GM18508 (cell line): ENCODE measurements around the gene ATAD3B.
"Not testable (repeated sequence)": the region's sequence is repeated elsewhere in the genome, so short reads cannot be mapped to it uniquely, and the experiment has no call there.

Experiments used
- ATAC-seq: cut with Tn5 transposase; IDR thresholded peaks from one replicate; pipeline ENCODE4 v1.9.1; 2021; ENCODE audit warnings: moderate number of reproducible peaks; ENCODE audit not compliant: insufficient read depth, unreplicated experiment

Gene ATAD3B

GRCh38 chr1:1449099-1449739 lies 22.3 kb upstream of the ATAD3B start, which contains the start of gene ATAD3C:
TSS of gene ATAD3C (plus strand) at chr1:1449689. CDS start at chr1:1450684, 995 bp downstream.
- ATAC-seq = no peak

- not testable (repeated sequence) for ATAC-seq
These were observed 20.9 kb upstream of the ATAD3B start for GRCh38 chr1:1450616-1451015.

DNA sequence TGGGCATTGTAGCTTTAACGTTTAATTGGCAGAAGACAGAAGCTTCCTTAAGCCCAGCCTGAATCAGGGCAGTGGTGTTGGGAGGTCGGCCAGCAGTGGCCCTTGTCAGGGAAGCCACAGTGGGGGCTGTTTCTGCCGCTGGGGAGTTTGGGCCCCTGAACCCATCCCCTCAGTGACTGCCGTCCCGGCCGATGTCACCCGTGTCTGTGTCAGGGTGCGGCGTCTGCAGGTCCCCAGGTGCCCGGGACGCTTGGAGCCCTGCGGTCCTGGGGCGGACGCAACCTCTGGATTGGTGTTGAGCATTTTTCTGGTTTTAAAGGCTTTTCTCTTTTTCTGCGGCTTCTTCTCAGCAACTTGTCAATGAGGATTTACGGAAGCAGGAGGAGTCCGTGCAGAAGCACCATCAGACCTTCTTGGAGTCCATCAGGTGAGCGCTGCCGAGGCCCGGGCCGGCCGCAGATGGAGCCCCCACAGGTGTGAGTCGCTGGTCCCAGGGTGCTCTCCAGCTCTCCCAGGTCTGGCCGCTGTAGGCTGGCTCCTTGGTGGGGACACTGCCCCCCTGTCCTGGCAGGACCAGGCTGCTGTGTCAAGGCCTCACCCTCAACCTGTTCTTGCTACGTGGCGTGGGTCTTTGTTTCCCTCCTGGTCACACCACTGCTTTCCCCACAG lies 19.7 kb upstream of the ATAD3B start:
- ATAC-seq = no peak

DNA sequence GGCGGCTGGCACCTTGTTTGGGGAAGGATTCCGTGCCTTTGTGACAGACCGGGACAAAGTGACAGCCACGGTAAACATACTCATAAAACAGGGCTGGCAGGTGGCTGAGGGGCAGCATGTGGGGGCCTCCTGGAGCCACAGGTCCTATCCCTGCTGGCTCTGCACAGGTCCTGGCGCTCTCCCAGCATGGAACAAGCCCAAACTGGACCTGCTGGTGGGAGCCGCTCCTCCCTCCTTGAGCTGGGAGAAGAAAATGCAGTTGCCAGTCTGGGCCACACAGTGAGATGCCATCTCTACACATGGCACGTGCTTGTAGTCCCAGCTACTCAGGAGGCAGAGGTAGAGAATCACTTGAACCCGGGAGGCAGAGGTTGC lies 19.2 kb upstream of the ATAD3B start:
- ATAC-seq = not testable (repeated sequence)

DNA sequence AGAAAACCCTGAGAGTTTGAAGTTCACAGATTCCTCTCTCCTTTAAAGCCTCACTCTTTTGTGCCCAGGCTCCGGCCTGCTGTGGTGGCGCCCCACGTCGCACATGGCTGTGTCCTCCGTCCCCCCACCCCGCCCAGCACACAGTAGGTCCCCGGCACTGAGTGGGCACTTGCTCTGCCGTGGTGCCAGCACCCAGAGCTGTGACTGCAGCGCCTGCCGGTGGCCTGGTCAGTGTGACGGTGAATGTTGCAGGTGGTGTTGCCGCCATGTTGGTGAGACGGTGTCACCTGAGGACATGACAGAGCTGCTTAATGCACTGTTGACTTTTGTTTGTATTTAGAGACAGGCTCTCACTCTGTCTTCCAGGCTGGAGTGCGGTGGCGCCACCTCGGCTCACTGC lies 18.7 kb upstream of the ATAD3B start:
- ATAC-seq = no peak

DNA sequence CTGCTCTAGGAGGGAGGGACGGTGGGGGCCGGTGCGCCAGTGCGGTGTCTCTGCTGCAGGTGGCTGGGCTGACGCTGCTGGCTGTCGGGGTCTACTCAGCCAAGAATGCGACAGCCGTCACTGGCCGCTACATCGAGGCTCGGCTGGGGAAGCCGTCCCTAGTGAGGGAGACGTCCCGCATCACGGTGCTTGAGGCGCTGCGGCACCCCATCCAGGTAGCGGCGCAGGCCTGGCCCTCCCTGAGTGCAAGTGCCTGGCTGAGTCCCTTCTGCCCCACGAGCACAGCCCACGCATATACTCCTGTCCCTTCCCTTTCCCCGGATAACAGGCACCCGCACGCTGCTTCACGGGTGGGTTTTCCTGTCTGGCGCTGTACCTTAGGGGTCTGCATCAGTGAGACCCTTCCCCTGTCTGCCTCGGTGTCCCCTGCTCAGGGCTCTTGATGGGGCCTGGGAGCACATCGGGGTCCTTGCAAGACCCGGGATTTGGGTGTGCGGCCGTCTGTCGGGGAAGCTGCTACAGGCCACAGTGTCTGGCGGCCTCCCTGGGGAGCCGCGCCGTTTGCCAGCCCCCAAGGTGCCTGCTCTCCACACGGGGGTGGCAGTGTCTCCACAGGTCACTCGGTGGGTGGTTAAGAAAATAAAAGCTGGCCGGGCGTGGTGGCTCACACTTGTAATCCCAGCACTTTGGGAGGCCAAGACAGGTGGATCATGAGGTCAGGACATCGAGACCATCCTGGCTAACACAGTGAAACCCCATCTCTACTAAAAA lies 17.1 kb upstream of the ATAD3B start:
- ATAC-seq = not testable (repeated sequence)

GRCh38 chr1:1455366-1455884 lies 16.1 kb upstream of the ATAD3B start:
- no peak for ATAC-seq

DNA sequence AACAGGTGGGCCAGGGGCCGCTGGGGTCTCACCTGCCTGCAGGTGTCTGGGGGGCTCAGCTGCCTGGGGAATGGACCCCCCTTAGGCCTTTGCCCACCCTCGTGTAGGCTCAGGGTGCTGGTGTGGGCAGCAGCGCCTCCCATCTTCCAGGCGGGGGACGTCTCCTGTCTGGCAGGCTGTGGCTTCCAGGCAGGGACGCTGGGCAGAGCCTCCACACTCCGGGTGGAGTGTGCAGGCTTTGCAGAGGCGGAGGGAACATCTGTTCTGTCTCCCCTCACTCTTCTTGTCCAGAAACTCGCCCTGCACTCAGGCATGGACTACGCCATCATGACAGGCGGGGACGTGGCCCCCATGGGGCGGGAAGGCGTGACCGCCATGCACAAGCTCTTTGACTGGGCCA lies 15.6 kb upstream of the ATAD3B start:
- not testable (repeated sequence) for ATAC-seq

DNA sequence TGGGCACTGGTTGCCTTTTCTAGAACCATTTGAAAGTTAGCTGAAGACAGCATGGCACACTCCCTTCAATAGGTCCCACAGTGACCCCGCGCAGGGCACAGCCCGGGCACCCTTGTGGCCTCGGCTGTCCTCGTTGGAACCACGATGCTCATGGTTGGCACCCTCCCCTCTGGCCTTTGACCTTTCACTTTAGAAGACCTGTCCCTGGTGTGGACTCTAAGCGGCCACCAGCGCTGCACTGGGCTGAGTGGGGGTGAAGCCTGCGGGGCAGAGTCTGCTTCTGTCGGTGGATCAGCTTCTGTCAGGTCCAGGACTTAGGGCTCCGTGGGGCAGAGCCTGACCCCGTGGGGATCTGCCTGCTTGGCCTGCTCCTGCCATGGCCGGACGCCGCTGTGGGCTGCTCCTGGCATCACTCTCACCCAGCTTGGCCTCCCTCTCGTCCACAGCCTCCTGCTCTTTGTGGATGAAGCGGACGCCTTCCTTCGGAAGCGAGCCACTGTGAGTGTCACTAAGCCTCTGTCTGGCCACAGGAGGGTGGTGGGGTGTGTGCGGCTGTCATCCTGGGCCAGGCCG lies 14.8 kb upstream of the ATAD3B start:
- ATAC-seq = not testable (repeated sequence)

GRCh38 chr1:1459156-1459555 lies 12.4 kb upstream of the ATAD3B start:
- ATAC-seq = not testable (repeated sequence)

GRCh38 chr1:1459711-1460110 lies 11.9 kb upstream of the ATAD3B start:
- not testable (repeated sequence) for ATAC-seq

DNA sequence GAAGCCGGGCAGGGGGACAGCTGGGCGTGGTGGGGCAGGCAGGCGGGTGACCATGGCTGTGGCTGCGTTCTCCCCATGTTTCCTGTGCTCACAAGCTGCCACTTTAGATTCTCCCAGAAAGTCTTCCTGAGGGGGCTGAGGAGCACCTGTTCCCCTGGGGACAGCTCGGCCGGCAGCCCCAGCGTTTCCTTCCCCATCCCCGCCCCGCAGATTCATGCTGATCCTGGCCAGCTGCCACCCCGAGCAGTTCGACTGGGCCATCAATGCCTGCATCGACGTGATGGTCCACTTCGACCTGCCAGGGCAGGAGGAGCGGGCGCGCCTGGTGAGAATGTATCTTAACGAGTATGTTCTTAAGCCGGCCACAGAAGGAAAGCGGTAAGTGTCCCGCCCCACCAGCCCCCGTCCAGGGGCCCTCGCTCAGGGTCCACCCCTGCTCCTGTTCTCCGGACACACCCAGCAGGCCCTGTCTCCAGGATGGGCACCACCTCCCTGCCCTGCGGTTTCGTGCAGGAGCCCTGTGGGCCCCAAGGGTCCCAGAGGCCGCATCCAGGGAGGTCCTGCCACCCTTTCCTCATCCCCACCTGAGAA lies 10.9 kb upstream of the ATAD3B start:
- ATAC-seq = no peak

GRCh38 chr1:1461721-1462317 lies 9.7 kb upstream of the ATAD3B start:
- ATAC-seq = no peak

DNA sequence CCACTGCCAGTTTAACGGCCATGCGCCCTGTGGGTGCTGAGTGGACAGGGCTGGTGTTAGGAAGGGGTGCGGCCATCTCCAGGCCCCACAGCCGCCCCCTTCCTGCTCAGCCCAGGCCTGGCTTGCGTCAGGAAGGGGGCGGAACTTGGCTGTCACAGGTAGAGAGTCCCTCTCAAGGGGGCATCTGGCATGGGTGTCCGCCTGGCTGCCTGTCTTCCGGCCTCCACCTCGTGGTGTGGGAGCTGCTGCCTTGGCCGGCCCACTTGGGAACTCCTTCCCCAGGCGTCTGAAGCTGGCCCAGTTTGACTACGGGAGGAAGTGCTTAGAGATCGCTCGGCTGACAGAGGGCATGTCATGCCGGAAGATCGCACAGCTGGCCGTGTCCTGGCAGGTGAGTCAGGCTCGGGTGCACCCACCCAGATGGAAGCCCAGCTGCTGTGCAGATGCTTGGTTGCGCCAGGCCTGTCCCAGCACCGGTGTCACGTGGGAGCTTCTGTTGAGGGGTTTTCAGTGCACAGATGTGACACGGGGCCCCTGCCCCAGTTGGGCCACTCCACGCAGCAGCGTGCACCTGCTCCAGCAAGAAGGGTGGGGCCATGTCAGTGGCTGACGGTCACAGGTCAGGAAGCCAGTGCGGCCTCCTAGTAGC lies 9.1 kb upstream of the ATAD3B start:
- no peak for ATAC-seq

DNA sequence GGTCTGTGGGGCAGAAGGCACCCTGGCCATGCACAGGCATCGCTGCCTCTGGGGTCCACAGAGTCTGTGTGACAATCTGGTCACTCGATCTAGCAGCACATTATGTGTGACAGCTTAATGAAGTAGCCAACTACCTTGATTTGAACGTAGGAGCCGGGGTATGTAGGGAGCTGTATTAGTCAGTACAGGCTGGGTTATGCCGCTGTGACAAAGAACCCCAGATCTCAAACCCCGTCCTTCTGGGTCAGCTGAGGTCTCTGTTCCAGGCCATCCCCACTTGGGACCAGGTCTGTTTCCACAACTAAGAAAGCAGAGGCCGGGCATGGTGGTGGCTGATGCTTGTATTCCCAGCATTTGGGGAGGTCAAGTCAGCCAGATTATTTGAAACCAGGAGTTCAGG lies 8.3 kb upstream of the ATAD3B start:
- ATAC-seq = no peak

DNA sequence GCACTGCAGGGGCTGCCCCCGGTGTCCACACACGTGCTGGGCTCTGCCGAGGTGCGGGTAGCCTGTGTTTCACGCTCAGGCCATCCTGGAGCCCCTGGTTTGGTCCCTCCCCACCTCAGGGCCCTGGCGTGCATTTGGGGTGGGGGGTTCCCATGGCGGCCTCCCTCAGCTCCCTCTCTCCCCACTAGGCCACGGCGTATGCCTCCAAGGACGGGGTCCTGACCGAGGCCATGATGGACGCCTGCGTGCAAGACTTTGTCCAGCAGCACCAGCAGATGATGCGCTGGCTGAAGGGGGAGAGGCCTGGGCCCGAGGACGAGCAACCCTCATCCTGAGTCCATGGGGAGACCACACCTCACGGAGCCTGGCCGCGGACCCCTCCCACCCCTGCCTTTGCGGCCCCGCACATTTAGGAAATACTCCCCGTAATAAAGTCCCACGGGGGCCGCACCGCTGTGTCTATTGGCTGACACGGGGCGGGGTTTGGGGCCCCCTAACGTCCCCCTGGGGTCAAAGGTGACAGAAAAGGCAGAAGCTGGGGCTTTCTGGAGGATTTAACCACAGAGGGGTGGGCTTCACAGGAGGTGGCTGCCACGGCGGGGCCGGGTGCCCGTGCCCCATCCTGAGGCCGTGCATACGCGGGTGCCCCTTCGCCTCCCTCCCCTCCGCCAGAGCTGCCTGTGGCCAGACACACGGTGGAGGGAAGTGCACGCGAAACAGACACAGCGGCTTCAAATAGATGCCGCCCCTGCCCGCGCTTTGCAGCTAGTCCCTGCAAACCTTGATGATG lies 3.2 kb upstream of the ATAD3B start:
- ATAC-seq = not testable (repeated sequence)

GRCh38 chr1:1470626-1471388 lies 758 bp upstream of the ATAD3B start:
- ATAC-seq = no peak
